ENCODE data around the gene GNAZ.

DNA sequence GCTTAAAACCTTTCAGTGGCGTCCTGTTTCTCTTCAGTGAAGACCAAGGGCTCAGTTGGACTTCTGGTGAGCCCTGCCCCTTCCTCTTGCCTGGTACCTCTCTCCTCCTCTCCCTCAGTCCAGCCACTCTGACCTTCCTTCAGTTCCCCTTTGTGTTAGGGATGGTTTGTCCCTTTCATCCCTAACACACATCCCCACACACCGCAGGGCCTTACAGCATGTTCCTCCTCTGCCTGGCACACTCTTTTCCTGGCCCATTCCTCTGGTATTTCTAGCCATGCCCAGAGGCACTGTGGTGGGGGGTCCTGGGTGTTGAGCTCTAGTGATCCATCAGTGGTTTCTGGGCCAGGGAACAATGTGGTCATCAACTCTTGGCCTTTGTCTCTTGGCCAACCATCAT lies 21.4 kb downstream of the GNAZ start:
- TF ChIP-seq, protein P1, sequence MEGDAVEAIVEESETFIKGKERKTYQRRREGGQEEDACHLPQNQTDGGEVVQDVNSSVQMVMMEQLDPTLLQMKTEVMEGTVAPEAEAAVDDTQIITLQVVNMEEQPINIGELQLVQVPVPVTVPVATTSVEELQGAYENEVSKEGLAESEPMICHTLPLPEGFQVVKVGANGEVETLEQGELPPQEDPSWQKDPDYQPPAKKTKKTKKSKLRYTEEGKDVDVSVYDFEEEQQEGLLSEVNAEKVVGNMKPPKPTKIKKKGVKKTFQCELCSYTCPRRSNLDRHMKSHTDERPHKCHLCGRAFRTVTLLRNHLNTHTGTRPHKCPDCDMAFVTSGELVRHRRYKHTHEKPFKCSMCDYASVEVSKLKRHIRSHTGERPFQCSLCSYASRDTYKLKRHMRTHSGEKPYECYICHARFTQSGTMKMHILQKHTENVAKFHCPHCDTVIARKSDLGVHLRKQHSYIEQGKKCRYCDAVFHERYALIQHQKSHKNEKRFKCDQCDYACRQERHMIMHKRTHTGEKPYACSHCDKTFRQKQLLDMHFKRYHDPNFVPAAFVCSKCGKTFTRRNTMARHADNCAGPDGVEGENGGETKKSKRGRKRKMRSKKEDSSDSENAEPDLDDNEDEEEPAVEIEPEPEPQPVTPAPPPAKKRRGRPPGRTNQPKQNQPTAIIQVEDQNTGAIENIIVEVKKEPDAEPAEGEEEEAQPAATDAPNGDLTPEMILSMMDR (IDR thresholded peaks at IDR 0.05): no peak
- TF ChIP-seq POLR2A (IDR thresholded peaks at IDR 0.05): no peak

Measured in thyroid gland (tissue), 4 donors.